ENCODE results near the gene HIVEP3.

- no peak for TF ChIP-seq CTCF (conservative IDR thresholded peaks at IDR 0.05)
- no peak for TF ChIP-seq EZH2 (IDR thresholded peaks at IDR 0.05; ENCODE audit: low read depth)
These were observed 35.8 kb upstream of the HIVEP3 start for GRCh38 chr1:41954533-41954944.
